Activated B cell treated with CpG ODN at 0.5 μM for 24 hours (primary cell): Measurements from ENCODE around the gene CAMTA1. TPM values are rescaled to one million over a fixed set of nuclear protein-coding genes. Genes with fewer than 3 reads are reported as not detected.
A peak's percentile ranks its signal among the peaks of the same experiment; 100 is the strongest.

Experiments
- ATAC-seq: fragments of 200-7000 bp; cut with Tn5 transposase; one replicate; pipeline ENCODE4 v1.10.0; 2021; ENCODE audit warnings: low read depth, mild to moderate bottlenecking, moderate library complexity
- CTCF ChIA-PET: fragments of 350-600 bp; sonication (Branson Sonifier 250); formaldehyde crosslinking; loops from one replicate; lab custom pipeline; 2021; ENCODE audit warnings: antibody characterized with exemption; lab: Charles Lee
- POLR2A ChIA-PET: fragments of 350-600 bp; sonication (Branson Sonifier 250); formaldehyde crosslinking; loops from one replicate; lab custom pipeline; 2021; ENCODE audit warnings: antibody characterized with exemption; lab: Charles Lee
- DNase-seq: peaks from one replicate; pipeline ENCODE4 v3.0.0; 2022
- H3K27ac Mint-ChIP-seq: one replicate; pipeline ENCODE4 v1.8.0; 2020; ENCODE audit warnings: mixed read lengths
- H3K27me3 Mint-ChIP-seq: one replicate; pipeline ENCODE4 v1.8.0; 2021; ENCODE audit warnings: mixed read lengths
- H3K36me3 Mint-ChIP-seq: one replicate; pipeline ENCODE4 v1.8.0; 2021; ENCODE audit warnings: low read depth, mixed read lengths
- H3K4me1 Mint-ChIP-seq: one replicate; pipeline ENCODE4 v1.8.0; 2021; ENCODE audit warnings: mixed read lengths
- H3K4me3 Mint-ChIP-seq: one replicate; pipeline ENCODE4 v1.8.0; 2020; ENCODE audit warnings: mild to moderate bottlenecking, mixed read lengths
- H3K9me3 Mint-ChIP-seq: one replicate; pipeline ENCODE4 v1.8.0; 2020; ENCODE audit warnings: mixed read lengths
- intact Hi-C: fragments of 100-400 bp; cut with micrococcal nuclease; formaldehyde crosslinking; loops from one replicate; pipeline ENCODE4 v1.15.1; 2024
- total RNA-seq: library from RNA; stranded (reverse); gene quantifications from 2 replicates; pipeline ENCODE4 v1.2.3, GENCODE V29; 2022
- TF ChIP-seq, protein P1 (sequence below): fragments of 200-600 bp; IDR thresholded peaks from one replicate; pipeline ENCODE4 v1.8.0; 2022; ENCODE audit warnings: antibody characterized with exemption, mild to moderate bottlenecking

Gene CAMTA1
- total RNA-seq, 1 donor from 2014 or later: 49.8 TPM

DNA sequence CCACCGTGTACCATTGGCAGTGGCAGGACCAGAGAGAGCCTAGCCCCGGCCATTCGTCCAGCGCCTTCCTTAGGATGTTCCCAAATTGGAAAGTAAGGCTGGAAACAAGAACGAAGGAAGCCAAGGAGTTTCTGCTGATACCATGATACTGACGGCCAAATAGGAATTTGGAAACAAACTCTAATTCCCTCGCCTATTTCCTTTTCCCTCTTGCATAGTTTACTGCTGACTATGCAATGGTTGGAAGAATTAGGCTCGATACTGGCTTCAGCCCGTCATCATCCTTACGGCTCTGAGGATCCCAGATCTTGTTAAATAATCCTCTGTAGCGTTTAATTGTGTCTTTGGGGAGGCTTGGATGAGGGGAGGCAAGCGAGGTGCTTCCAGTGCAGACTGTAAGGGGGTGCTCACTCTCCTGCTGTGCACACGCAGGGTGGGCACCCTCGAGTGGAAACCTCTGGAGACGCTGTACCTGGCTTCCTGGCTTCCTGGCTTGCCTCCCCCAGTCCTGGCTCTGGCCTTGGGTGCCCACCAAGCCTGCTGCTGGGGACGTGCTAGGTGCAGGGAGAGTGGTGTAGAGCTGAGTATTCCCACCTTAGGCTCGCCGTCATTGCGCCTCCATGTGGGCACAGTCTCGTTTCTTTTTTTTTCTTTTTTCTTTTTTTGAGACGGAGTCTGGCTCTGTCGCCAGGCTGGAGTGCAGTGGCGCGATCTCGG, 27.4 kb upstream of the CAMTA1 start:
- Mint-ChIP-seq H3K4me3 (no peak overlapping the region), H3K27ac (no peak overlapping the region), H3K4me1 (peaks cover 9% of the 10 kb centered on the region), H3K27me3 (peaks cover 14% of the 10 kb centered on the region), H3K36me3 (no peaks in the 10 kb centered on the region), H3K9me3 (no peaks in the 10 kb centered on the region)
- CTCF ChIA-PET: no interaction called here
- POLR2A ChIA-PET: interaction anchor here (0.7 to 1.2 kb wide), 2 partner anchors 13 to 25 kb away, joined by 3 to 5 read pairs; no protein-coding TSS in a partner anchor
- DNase-seq (no peak), ATAC-seq (no peak)
- TF ChIP-seq, protein P1, sequence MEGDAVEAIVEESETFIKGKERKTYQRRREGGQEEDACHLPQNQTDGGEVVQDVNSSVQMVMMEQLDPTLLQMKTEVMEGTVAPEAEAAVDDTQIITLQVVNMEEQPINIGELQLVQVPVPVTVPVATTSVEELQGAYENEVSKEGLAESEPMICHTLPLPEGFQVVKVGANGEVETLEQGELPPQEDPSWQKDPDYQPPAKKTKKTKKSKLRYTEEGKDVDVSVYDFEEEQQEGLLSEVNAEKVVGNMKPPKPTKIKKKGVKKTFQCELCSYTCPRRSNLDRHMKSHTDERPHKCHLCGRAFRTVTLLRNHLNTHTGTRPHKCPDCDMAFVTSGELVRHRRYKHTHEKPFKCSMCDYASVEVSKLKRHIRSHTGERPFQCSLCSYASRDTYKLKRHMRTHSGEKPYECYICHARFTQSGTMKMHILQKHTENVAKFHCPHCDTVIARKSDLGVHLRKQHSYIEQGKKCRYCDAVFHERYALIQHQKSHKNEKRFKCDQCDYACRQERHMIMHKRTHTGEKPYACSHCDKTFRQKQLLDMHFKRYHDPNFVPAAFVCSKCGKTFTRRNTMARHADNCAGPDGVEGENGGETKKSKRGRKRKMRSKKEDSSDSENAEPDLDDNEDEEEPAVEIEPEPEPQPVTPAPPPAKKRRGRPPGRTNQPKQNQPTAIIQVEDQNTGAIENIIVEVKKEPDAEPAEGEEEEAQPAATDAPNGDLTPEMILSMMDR: no peak
- intact Hi-C loops: no loop called here

DNA sequence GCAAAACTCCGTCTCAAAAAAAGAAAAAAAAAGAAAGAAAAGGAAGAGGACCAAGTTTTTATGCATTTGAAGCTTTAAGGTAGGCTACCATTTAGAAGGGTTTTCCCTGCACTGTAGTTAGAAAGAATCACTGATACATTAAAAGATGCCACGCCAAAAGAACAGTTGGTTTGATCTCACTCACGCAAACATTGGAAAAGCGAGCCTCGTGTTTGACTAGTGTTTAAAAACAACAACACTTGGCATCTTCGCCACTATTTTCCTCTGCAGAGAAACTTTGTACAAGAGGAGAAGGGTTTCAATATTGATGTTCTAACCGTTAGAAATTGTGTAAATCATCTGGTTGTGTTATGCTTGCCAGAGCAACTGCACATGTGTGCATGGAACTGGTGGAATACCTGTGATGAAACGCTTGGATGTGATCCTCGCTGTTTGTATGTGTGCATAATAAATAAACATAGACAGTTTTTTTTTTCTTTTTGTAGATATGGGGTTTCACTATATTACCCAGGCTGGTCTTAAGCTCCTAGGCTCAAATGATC, 24.0 kb upstream of the CAMTA1 start:
- Mint-ChIP-seq H3K27me3 (peaks cover 6% of the 10 kb centered on the region), H3K36me3 (no peaks in the 10 kb centered on the region), H3K4me1 (peaks cover 7% of the 10 kb centered on the region), H3K27ac (no peak overlapping the region), H3K4me3 (no peak overlapping the region), H3K9me3 (no peaks in the 10 kb centered on the region)
- DNase-seq: no peak
- TF ChIP-seq, protein P1: no peak
- ATAC-seq: no peak
- intact Hi-C loops: no loop called here
- ChIA-PET POLR2A (no interaction called here), CTCF (no interaction called here)

DNA sequence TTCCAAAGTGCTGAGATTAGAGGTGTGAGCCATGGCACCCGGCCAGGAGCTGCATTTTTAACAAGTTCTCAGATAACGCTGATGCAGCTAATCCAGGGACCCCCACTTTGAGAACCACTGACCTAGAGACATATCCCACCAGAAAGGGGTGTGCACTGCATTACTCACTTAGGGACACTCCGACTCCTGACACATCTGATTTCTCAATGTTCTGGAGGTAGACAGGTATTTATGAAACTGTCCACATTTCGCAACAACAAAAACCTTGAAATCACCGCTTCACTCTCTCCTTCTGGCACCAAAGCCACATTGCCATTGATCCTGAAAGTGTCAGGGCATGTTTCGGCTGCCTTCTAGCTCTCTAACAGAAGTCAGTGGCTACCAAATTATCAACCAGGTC, 23.2 kb upstream of the CAMTA1 start:
- no peak for DNase-seq
- no peaks in the 10 kb centered on the region for H3K4me1 Mint-ChIP-seq
- ChIA-PET CTCF (no interaction called here), POLR2A (no interaction called here)
- H3K9me3 Mint-ChIP-seq: no peaks in the 10 kb centered on the region
- no peak overlapping the region for H3K27ac Mint-ChIP-seq
- no peaks in the 10 kb centered on the region for H3K36me3 Mint-ChIP-seq
- H3K27me3 Mint-ChIP-seq: peaks cover 6% of the 10 kb centered on the region
- no peak for ATAC-seq
- TF ChIP-seq, protein P1: no peak
- H3K4me3 Mint-ChIP-seq: no peak overlapping the region
- intact Hi-C loops: no loop called here

DNA sequence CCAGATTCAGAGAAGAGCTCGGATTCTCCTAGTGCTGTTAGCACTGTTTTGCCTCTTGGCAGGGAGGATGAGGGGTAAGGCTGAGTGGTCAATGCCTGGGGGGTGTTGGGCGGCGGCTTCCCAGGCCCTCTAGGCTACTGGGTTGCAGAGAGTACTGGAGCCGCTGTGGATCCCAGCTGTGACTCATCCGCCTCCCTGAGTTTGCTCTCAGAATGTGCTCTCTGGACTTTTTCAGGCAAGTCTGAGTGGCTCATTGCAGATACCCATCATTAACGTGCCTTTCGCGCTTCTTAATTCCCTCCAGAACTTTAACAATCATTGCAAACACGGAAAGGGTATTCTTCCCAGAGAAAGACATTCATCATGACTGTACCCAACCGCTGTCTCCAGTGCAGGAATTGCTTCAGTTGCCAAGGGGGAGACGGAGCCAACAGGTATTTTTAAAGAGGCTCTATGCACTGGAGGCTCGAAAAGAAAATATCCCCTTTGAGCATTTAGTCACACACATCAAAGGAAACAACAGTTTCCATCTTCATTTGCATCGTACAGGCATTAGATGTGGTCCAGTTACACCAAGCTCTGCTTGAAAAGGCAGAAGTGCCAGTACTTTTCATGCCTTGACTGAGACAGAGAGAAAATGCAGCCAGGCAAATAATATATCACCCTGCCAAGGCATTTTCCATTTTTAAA, 14.4 kb upstream of the CAMTA1 start:
- ATAC-seq (peak; percentile 83), DNase-seq (no peak)
- no peaks in the 10 kb centered on the region for H3K27me3 Mint-ChIP-seq
- H3K4me3 Mint-ChIP-seq: peak overlapping the region; percentile 4
- H3K4me1 Mint-ChIP-seq: peaks cover 33% of the 10 kb centered on the region
- TF ChIP-seq, protein P1: no peak
- ChIA-PET CTCF (no interaction called here), POLR2A (interaction anchor here (0.6 to 5.1 kb wide), 2 partner anchors 13 kb away, joined by 5 to 36 read pairs; partner anchors contain the start of gene CAMTA1)
- no peaks in the 10 kb centered on the region for H3K36me3 Mint-ChIP-seq
- intact Hi-C loops: loop anchor here (2.0 kb wide), 1 partner anchor 14 kb away; the partner anchor contains the start of gene CAMTA1
- H3K27ac Mint-ChIP-seq: no peak overlapping the region
- H3K9me3 Mint-ChIP-seq: no peaks in the 10 kb centered on the region

DNA sequence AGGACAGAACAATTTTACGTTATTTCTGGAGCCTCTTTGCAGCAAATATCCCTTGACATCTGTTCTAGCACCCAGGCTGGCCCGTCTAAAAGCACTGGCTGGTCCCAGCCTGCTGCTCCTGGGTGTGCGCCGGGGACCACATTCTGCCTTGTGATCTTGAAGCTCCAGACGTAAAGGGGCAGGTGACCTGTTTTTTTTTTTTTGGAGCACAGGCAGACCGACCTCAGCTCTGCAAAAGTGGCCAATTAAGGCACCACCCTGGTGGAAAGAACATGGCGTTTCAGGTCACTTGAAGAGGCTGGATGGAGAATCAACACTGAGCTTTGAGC, 13.8 kb upstream of the CAMTA1 start:
- H3K27me3 Mint-ChIP-seq: no peaks in the 10 kb centered on the region
- POLR2A ChIA-PET: interaction anchor here (0.6 to 5.1 kb wide), 2 partner anchors 12 to 14 kb away, joined by 5 to 36 read pairs; partner anchors contain the start of gene CAMTA1
- peaks cover 36% of the 10 kb centered on the region for H3K4me1 Mint-ChIP-seq
- peak overlapping the region; percentile 4 for H3K4me3 Mint-ChIP-seq
- ATAC-seq (no peak), DNase-seq (no peak)
- H3K27ac Mint-ChIP-seq: no peak overlapping the region
- intact Hi-C loops: loop anchor here (2.0 kb wide), 1 partner anchor 13 kb away; the partner anchor contains the start of gene CAMTA1
- H3K36me3 Mint-ChIP-seq: no peaks in the 10 kb centered on the region
- CTCF ChIA-PET: no interaction called here
- TF ChIP-seq, protein P1: no peak
- H3K9me3 Mint-ChIP-seq: peaks cover 2% of the 10 kb centered on the region
